ENCODE data around the gene UBAP1.
"Not testable (repeated sequence)": the region's sequence is repeated elsewhere in the genome, so short reads cannot be mapped to it uniquely, and the experiment has no call there.

UBAP1 gene

GRCh38 chr9:34178436-34179212 lies at the start of gene UBAP1:
TSS of gene UBAP1 (plus strand) at chr9:34179043. CDS start at chr9:34220915, 41,872 bp downstream.
- DNase-seq (ENCODE audit: low read depth): peak; percentile 91

GRCh38 chr9:34131571-34131970 lies 47.3 kb upstream of the UBAP1 start:
- no peak for DNase-seq (ENCODE audit: low read depth)

- no peak for DNase-seq (ENCODE audit: low read depth)
These were observed 45.4 kb upstream of the UBAP1 start for GRCh38 chr9:34133436-34133949.

GRCh38 chr9:34134521-34134920 lies 44.3 kb upstream of the UBAP1 start:
- DNase-seq (ENCODE audit: low read depth): no peak

- DNase-seq (ENCODE audit: low read depth): not testable (repeated sequence)
These were observed 40.2 kb upstream of the UBAP1 start for GRCh38 chr9:34138644-34139043.

- DNase-seq (ENCODE audit: low read depth): no peak
These were observed 39.2 kb upstream of the UBAP1 start for GRCh38 chr9:34139477-34140146.

GRCh38 chr9:34140853-34141252 lies 38.0 kb upstream of the UBAP1 start:
- no peak for DNase-seq (ENCODE audit: low read depth)

GRCh38 chr9:34143116-34143515 lies 35.7 kb upstream of the UBAP1 start:
- no peak for DNase-seq (ENCODE audit: low read depth)

GRCh38 chr9:34145165-34145564 lies 33.7 kb upstream of the UBAP1 start:
- DNase-seq (ENCODE audit: low read depth): no peak

- DNase-seq (ENCODE audit: low read depth): no peak
These were observed 27.4 kb upstream of the UBAP1 start for GRCh38 chr9:34151398-34151797.

- DNase-seq (ENCODE audit: low read depth): no peak
These were observed 24.8 kb upstream of the UBAP1 start for GRCh38 chr9:34154057-34154456.

- DNase-seq (ENCODE audit: low read depth): no peak
These were observed 21.5 kb upstream of the UBAP1 start for GRCh38 chr9:34157318-34157717.

GRCh38 chr9:34157898-34158297 lies 20.9 kb upstream of the UBAP1 start:
- no peak for DNase-seq (ENCODE audit: low read depth)

- no peak for DNase-seq (ENCODE audit: low read depth)
These were observed 20.4 kb upstream of the UBAP1 start for GRCh38 chr9:34158362-34158869.

- no peak for DNase-seq (ENCODE audit: low read depth)
These were observed 15.4 kb upstream of the UBAP1 start for GRCh38 chr9:34163434-34163833.

GRCh38 chr9:34169125-34169524 lies 9.7 kb upstream of the UBAP1 start:
- no peak for DNase-seq (ENCODE audit: low read depth)

GRCh38 chr9:34170237-34170991 lies 8.4 kb upstream of the UBAP1 start:
- DNase-seq (ENCODE audit: low read depth): no peak

GRCh38 chr9:34171753-34172535 lies 6.9 kb upstream of the UBAP1 start:
- DNase-seq (ENCODE audit: low read depth): no peak

GRCh38 chr9:34176089-34176488 lies 2.8 kb upstream of the UBAP1 start:
- DNase-seq (ENCODE audit: low read depth): no peak

GRCh38 chr9:34177593-34178435 lies 1.0 kb upstream of the UBAP1 start:
- DNase-seq (ENCODE audit: low read depth): no peak

Data from activated gamma-delta T cell treated with anti-CD3 and anti-CD28 coated beads, Interleukin-2, amount 50 U/mL, for 16 hours (primary cell).